Stomach smooth muscle (tissue), 2 donors: ENCODE results near the gene RHOH.

Experiments used
- H3K27ac ChIP-seq: one replicate; pipeline ENCODE4 v1.7.0; 2013; ENCODE audit warnings: mild to moderate bottlenecking, low read length, inconsistent platforms
- H3K27me3 ChIP-seq, 2 donors: one replicate each; pipeline ENCODE4 v1.7.0; 2013; ENCODE audit warnings: low read length in 2 of 2; ENCODE audit not compliant: insufficient read depth in 2 of 2, control insufficient read depth in 1 of 2
- H3K36me3 ChIP-seq, 2 donors: one replicate each; pipeline ENCODE4 v1.7.0; 2013; ENCODE audit warnings: low read length in 2 of 2; ENCODE audit not compliant: control insufficient read depth in 2 of 2, insufficient read depth in 2 of 2
- H3K4me1 ChIP-seq: one replicate; pipeline ENCODE4 v1.7.0; 2013; ENCODE audit warnings: low read length; ENCODE audit not compliant: control insufficient read depth, insufficient read depth
- H3K4me3 ChIP-seq, 2 donors: one replicate each; pipeline ENCODE4 v1.7.0; 2013; ENCODE audit warnings: low read length in 2 of 2
- H3K9ac ChIP-seq, 2 donors: one replicate each; pipeline ENCODE4 v1.7.0; 2013; ENCODE audit warnings: low read length in 2 of 2, mild to moderate bottlenecking in 1 of 2
- H3K9me3 ChIP-seq, 2 donors: one replicate each; pipeline ENCODE4 v1.7.0; 2013; ENCODE audit warnings: low read length in 2 of 2; ENCODE audit not compliant: control insufficient read depth in 2 of 2
- donor health status: healthy.
- donor health status: Pancreatic carcinoma.

Gene RHOH

GRCh38 chr4:40187386-40187906 is 9.4 kb upstream of the RHOH start:
- H3K27me3 ChIP-seq = no peaks in the 10 kb centered on the region
- H3K27ac ChIP-seq = no peak overlapping the region
- no peak overlapping the region for H3K9ac ChIP-seq

GRCh38 chr4:40190019-40190418 is 6.8 kb upstream of the RHOH start:
- Histone ChIP-seq H3K9me3 (no peaks in the 10 kb centered on the region), H3K36me3 (no peaks in the 10 kb centered on the region), H3K4me3 (no peak overlapping the region), H3K27me3 (no peaks in the 10 kb centered on the region), H3K4me1 (peaks cover 6% of the 10 kb centered on the region), H3K9ac (no peak overlapping the region), H3K27ac (no peak overlapping the region)

More at GRCh38 chr4:40187386-40187906, 9.4 kb upstream of the RHOH start:
- Histone ChIP-seq H3K9me3 (no peaks in the 10 kb centered on the region), H3K36me3 (no peaks in the 10 kb centered on the region), H3K4me3 (no peak overlapping the region), H3K4me1 (no peaks in the 10 kb centered on the region)

DNA sequence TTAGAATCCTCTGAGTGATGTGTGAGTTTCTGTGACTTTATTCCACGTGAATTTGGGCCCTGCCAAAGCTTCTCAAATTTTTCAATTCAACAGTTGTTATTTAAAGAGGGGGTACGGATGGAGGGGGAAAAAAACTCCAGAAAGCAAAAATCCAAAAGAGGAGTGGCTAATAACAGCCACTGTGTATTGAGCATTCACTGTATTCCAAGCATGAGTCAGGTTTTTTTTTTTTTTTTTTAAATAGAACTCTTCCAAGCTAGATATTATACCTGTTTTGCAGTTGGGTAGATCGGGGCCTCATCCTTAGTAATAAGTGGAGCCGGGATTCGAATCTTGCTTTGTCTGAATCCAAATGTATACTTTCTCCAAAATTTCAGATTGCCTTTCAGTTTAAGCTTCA is 6.4 kb upstream of the RHOH start:
- Histone ChIP-seq H3K27ac (no peak overlapping the region), H3K9me3 (no peaks in the 10 kb centered on the region), H3K4me3 (no peak overlapping the region), H3K36me3 (no peaks in the 10 kb centered on the region), H3K9ac (no peak overlapping the region), H3K27me3 (no peaks in the 10 kb centered on the region), H3K4me1 (peaks cover 6% of the 10 kb centered on the region)

- H3K4me3 ChIP-seq = no peak overlapping the region
- H3K27ac ChIP-seq = no peak overlapping the region
- no peak overlapping the region for H3K9ac ChIP-seq
- no peaks in the 10 kb centered on the region for H3K36me3 ChIP-seq
- H3K27me3 ChIP-seq = no peaks in the 10 kb centered on the region
- H3K4me1 ChIP-seq = peaks cover 6% of the 10 kb centered on the region
- no peaks in the 10 kb centered on the region for H3K9me3 ChIP-seq
Measured at GRCh38 chr4:40190880-40191815, 5.7 kb upstream of the RHOH start.

GRCh38 chr4:40192114-40193015 is 4.5 kb upstream of the RHOH start:
- H3K4me1 ChIP-seq = peaks cover 6% of the 10 kb centered on the region
- no peak overlapping the region for H3K9ac ChIP-seq
- H3K9me3 ChIP-seq = no peaks in the 10 kb centered on the region
- H3K27ac ChIP-seq = no peak overlapping the region
- H3K27me3 ChIP-seq = no peaks in the 10 kb centered on the region
- H3K36me3 ChIP-seq = no peaks in the 10 kb centered on the region
- H3K4me3 ChIP-seq = no peak overlapping the region

- Histone ChIP-seq H3K4me1 (peaks cover 6% of the 10 kb centered on the region), H3K36me3 (no peaks in the 10 kb centered on the region), H3K27ac (no peak overlapping the region), H3K9ac (no peak overlapping the region), H3K4me3 (no peak overlapping the region), H3K9me3 (no peaks in the 10 kb centered on the region), H3K27me3 (no peaks in the 10 kb centered on the region)
Measured at GRCh38 chr4:40193016-40193571, 3.7 kb upstream of the RHOH start.

- no peak overlapping the region for H3K27ac ChIP-seq
Measured at GRCh38 chr4:40193578-40193977, 3.3 kb upstream of the RHOH start.

DNA sequence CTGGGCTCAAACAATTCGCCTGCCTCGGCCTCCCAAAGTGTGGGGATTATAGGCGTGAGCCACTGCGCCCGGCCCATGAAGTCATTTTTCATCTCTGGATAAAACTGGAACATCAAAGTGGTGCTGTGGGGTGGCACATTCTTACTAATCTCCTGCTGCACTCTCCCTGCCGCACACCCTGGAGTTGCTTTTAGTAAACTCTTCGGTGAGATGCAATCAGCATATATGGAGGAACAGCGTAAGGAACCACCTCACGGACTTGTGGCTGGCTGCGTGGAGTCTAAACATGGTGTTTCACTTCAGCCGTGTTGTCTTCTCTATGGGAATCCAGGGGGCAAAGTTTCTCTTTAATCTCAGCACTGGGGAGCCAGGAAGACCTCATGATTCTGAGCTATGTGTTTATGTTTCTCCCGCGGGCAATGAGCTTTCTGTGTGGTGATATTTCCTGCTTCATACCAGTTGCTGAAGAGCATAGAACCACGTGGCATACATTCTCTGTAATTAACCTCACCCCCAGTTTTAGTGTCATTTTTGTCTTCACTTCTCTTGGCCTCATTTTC is 2.1 kb upstream of the RHOH start:
- H3K9ac ChIP-seq = no peak overlapping the region
- H3K27me3 ChIP-seq = no peaks in the 10 kb centered on the region
- no peak overlapping the region for H3K27ac ChIP-seq
- H3K9me3 ChIP-seq = no peaks in the 10 kb centered on the region
- no peak overlapping the region for H3K4me3 ChIP-seq
- no peaks in the 10 kb centered on the region for H3K36me3 ChIP-seq
- peaks cover 6% of the 10 kb centered on the region for H3K4me1 ChIP-seq

More at GRCh38 chr4:40193578-40193977, 3.3 kb upstream of the RHOH start:
- Histone ChIP-seq H3K9ac (no peak overlapping the region), H3K4me3 (no peak overlapping the region), H3K36me3 (no peaks in the 10 kb centered on the region), H3K4me1 (peaks cover 6% of the 10 kb centered on the region), H3K27me3 (no peaks in the 10 kb centered on the region), H3K9me3 (no peaks in the 10 kb centered on the region)

DNA sequence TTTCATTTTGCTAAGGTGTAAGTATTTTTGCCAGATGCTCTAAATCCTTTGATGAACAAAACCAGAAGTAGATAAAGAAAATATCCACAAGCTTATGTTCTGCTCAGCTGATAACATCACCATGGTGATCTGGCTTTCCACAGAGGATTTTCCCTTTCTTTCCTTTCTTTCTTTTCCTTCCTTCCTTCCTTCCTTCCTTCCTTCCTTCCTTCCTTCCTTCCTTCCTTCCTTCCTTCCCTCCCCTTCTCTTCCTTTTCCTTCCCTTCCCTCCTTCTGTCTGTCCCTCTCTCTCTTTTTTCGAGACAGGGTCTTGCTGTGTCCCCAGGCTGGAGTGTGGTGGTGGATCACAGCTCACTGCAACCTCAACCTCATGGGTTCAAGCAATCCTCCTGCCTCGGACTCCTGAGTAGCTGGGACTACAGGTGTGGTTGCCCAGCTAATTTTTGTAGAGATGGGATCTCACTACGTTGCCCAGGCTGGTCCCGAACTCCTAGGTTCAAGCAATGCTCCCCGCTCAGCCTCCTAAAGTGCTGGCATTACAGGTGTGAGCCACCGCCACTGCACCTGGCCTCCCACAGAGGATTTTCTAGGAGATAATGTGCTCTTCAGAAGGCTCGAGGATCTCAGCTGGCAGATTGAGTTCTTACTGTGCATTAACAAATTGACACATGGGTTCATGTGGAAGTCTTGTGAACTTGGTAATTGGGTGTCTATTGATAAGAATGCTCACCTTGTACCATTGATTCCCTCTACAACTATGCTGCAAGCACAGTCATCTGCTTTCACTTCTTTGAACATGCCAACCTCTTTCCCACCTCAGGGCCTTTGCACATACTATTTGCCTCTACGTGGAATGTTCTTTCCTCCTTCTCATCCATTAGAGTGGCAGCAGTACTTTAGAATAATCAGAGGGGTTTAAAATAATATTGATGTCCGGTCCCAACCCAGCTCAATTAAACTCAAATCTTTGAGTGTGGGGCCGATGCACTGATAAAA is 1.4 kb upstream of the RHOH start:
- H3K36me3 ChIP-seq = no peaks in the 10 kb centered on the region

More for the DNA sequence above, 1.4 kb upstream of the RHOH start:
- Histone ChIP-seq H3K27me3 (peaks cover 0 to 2% of the 10 kb centered on the region in 2 donors), H3K9me3 (no peaks in the 10 kb centered on the region), H3K4me1 (peaks cover 6% of the 10 kb centered on the region), H3K4me3 (no peak overlapping the region), H3K9ac (no peak overlapping the region), H3K27ac (no peak overlapping the region)
